GM23338 (cell line): Measurements from ENCODE around the gene IL17A. TPM values are rescaled to one million over a fixed set of nuclear protein-coding genes. Genes with fewer than 3 reads are reported as not detected.

Experiments
- ATAC-seq: fragments of 200-7000 bp; cut with Tn5 transposase; 3 replicates; pipeline ENCODE4 v1.9.1; 2020
- DNase-seq: peaks from one replicate; pipeline ENCODE4 v3.0.0-alpha.2; 2015; ENCODE audit warnings: low spot score
- H2AFZ ChIP-seq: fragments of 200-600 bp; sonication (generic); 2 replicates; pipeline ENCODE4 v1.8.0; 2016; ENCODE audit warnings: antibody characterized with exemption, mild to moderate bottlenecking, moderate library complexity
- H3F3A ChIP-seq: fragments of 200-600 bp; sonication (generic); replicated peaks from 2 replicates; pipeline ENCODE4 v1.8.0; 2017; ENCODE audit warnings: antibody characterized with exemption, mixed run types, low read depth
- H3K27ac ChIP-seq: fragments of 200-600 bp; sonication (generic); 2 replicates; pipeline ENCODE4 v1.6.1; 2016; ENCODE audit warnings: low read depth
- H3K27me3 ChIP-seq: fragments of 200-600 bp; sonication (generic); 2 replicates; pipeline ENCODE4 v1.8.0; 2016; ENCODE audit warnings: mild to moderate bottlenecking, mixed run types, moderate library complexity; ENCODE audit not compliant: insufficient read depth
- H3K36me3 ChIP-seq: fragments of 200-600 bp; sonication (generic); 2 replicates; pipeline ENCODE4 v1.8.0; 2016; ENCODE audit warnings: mild to moderate bottlenecking; ENCODE audit not compliant: insufficient read depth
- H3K4me1 ChIP-seq: fragments of 200-600 bp; sonication (generic); 2 replicates; pipeline ENCODE4 v1.8.0; 2016; ENCODE audit warnings: mild to moderate bottlenecking, moderate library complexity; ENCODE audit not compliant: insufficient read depth
- H3K4me2 ChIP-seq: fragments of 200-600 bp; sonication (generic); 2 replicates; pipeline ENCODE4 v1.7.1; 2017; ENCODE audit warnings: mixed run types
- H3K4me3 ChIP-seq: fragments of 200-600 bp; sonication (generic); 2 replicates; pipeline ENCODE4 v1.6.1; 2016; ENCODE audit warnings: mixed run types
- H3K79me2 ChIP-seq: fragments of 200-600 bp; sonication (generic); replicated peaks from 2 replicates; pipeline ENCODE4 v1.8.0; 2017; ENCODE audit warnings: mild to moderate bottlenecking; ENCODE audit not compliant: insufficient read depth
- H3K9me2 ChIP-seq: fragments of 200-600 bp; sonication (generic); 2 replicates; pipeline ENCODE4 v1.8.0; 2017; ENCODE audit not compliant: insufficient read depth
- H4K20me1 ChIP-seq: fragments of 200-600 bp; sonication (generic); replicated peaks from 2 replicates; pipeline ENCODE4 v1.8.0; 2017; ENCODE audit warnings: mild to moderate bottlenecking; ENCODE audit not compliant: insufficient read depth
- H3K27ac Mint-ChIP-seq: 2 replicates; pipeline ENCODE4 v1.8.0; 2020; ENCODE audit warnings: inconsistent platforms, mild to moderate bottlenecking, moderate library complexity, mixed read lengths
- H3K27me3 Mint-ChIP-seq: 3 replicates; pipeline ENCODE4 v1.8.0; 2022; ENCODE audit warnings: low read depth, mild to moderate bottlenecking, moderate library complexity, mixed read lengths, inconsistent platforms; ENCODE audit not compliant: insufficient read depth, poor library complexity
- H3K36me3 Mint-ChIP-seq: 3 replicates; pipeline ENCODE4 v1.8.0; 2021; ENCODE audit warnings: low read depth, mild to moderate bottlenecking, inconsistent platforms, moderate library complexity, mixed read lengths
- H3K4me1 Mint-ChIP-seq: 3 replicates; pipeline ENCODE4 v1.8.0; 2020; ENCODE audit warnings: mild to moderate bottlenecking, inconsistent platforms, mixed read lengths
- H3K4me3 Mint-ChIP-seq: 3 replicates; pipeline ENCODE4 v1.8.0; 2021; ENCODE audit warnings: moderate library complexity, mild to moderate bottlenecking, inconsistent platforms, mixed read lengths
- H3K9me3 Mint-ChIP-seq: 3 replicates; pipeline ENCODE4 v1.8.0; 2020; ENCODE audit warnings: moderate library complexity, mild to moderate bottlenecking, inconsistent platforms, mixed read lengths
- CREB1 ChIP-seq: fragments of 250-450 bp; sonication (Bioruptor Pico); IDR thresholded peaks from 2 replicates; pipeline ENCODE4 v1.5.0; 2020; ENCODE audit warnings: low read depth, mild to moderate bottlenecking, moderate library complexity
- EZH2 ChIP-seq: fragments of 200-600 bp; sonication (generic); IDR thresholded peaks from one replicate; pipeline ENCODE4 v1.8.0; 2017; ENCODE audit warnings: antibody characterized with exemption, mild to moderate bottlenecking, low read depth; ENCODE audit not compliant: unreplicated experiment
- EZH2phosphoT487 ChIP-seq: fragments of 200-600 bp; sonication (generic); IDR thresholded peaks from one replicate; pipeline ENCODE4 v1.8.1; 2018; ENCODE audit warnings: antibody characterized with exemption; ENCODE audit not compliant: unreplicated experiment
- NANOG ChIP-seq: IDR thresholded peaks from 2 replicates; pipeline ENCODE4 v1.6.1; 2016; ENCODE audit warnings: antibody characterized with exemption, borderline replicate concordance
- ZNF331 ChIP-seq: fragments of 250-450 bp; sonication (Bioruptor Pico); IDR thresholded peaks from 2 replicates; pipeline ENCODE4 v1.5.0; 2020; ENCODE audit warnings: low read depth, mild to moderate bottlenecking, moderate library complexity
- polyA plus RNA-seq: library from polyadenylated mRNA; unstranded; fragments of >200 nt; fragmentation: Nextera tagmentation; extraction: Ambion mirVana; gene quantifications from 2 replicates; pipeline ENCODE4 v1.2.1, GENCODE V29; 2016
- total RNA-seq: library from RNA; depleted of rRNA; stranded (reverse); fragments of >200 nt; shearing (Covaris generic); gene quantifications from 2 replicates; pipeline ENCODE4 v1.2.3, GENCODE V29; 2014
- TF ChIP-seq, protein P1 (sequence below): IDR thresholded peaks from one replicate; pipeline ENCODE4 v1.6.1; 2018; ENCODE audit warnings: antibody characterized with exemption; ENCODE audit not compliant: unreplicated experiment
- TF ChIP-seq, protein P2 (sequence below), 2 experiments: fragments of 200-600 bp in 1 of 2; sonication (generic) in 1 of 2; conservative IDR thresholded peaks; 2 replicates each; pipeline versions ENCODE4 v1.5.1 to v1.6.1; 2016 to 2017; ENCODE audit warnings: antibody characterized with exemption in 2 of 2, low read depth in 2 of 2, mild to moderate bottlenecking in 2 of 2, moderate library complexity in 1 of 2
- TF ChIP-seq, protein P3 (sequence below): fragments of 250-450 bp; sonication (Bioruptor Pico); IDR thresholded peaks from 2 replicates; pipeline ENCODE4 v1.5.0; 2020; ENCODE audit warnings: mild to moderate bottlenecking, moderate library complexity

IL17A gene
- total and polyA plus RNA-seq, 2 experiments from 2014 or later, result not detected

DNA sequence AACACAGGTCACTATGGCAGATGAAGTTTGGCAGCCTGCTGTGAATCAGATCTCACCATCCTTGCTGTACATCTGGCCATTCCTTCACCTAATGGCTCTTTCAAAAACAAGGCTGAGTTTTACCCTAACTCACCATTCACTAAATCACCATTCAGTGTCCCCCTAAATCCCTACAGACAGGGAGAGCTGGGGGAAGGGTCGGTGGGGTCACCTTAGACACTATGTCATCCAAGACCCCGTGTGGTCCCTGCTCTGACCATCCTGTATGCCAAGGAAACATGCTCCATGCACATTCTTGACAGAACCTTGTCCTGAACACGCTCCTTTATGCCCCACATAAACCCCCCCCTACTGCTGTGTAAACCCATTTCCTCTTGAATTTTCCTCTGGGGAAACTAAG lies 31.8 kb upstream of the IL17A start (continued):
- TF ChIP-seq, protein P1, sequence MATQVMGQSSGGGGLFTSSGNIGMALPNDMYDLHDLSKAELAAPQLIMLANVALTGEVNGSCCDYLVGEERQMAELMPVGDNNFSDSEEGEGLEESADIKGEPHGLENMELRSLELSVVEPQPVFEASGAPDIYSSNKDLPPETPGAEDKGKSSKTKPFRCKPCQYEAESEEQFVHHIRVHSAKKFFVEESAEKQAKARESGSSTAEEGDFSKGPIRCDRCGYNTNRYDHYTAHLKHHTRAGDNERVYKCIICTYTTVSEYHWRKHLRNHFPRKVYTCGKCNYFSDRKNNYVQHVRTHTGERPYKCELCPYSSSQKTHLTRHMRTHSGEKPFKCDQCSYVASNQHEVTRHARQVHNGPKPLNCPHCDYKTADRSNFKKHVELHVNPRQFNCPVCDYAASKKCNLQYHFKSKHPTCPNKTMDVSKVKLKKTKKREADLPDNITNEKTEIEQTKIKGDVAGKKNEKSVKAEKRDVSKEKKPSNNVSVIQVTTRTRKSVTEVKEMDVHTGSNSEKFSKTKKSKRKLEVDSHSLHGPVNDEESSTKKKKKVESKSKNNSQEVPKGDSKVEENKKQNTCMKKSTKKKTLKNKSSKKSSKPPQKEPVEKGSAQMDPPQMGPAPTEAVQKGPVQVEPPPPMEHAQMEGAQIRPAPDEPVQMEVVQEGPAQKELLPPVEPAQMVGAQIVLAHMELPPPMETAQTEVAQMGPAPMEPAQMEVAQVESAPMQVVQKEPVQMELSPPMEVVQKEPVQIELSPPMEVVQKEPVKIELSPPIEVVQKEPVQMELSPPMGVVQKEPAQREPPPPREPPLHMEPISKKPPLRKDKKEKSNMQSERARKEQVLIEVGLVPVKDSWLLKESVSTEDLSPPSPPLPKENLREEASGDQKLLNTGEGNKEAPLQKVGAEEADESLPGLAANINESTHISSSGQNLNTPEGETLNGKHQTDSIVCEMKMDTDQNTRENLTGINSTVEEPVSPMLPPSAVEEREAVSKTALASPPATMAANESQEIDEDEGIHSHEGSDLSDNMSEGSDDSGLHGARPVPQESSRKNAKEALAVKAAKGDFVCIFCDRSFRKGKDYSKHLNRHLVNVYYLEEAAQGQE, result no peak

DNA sequence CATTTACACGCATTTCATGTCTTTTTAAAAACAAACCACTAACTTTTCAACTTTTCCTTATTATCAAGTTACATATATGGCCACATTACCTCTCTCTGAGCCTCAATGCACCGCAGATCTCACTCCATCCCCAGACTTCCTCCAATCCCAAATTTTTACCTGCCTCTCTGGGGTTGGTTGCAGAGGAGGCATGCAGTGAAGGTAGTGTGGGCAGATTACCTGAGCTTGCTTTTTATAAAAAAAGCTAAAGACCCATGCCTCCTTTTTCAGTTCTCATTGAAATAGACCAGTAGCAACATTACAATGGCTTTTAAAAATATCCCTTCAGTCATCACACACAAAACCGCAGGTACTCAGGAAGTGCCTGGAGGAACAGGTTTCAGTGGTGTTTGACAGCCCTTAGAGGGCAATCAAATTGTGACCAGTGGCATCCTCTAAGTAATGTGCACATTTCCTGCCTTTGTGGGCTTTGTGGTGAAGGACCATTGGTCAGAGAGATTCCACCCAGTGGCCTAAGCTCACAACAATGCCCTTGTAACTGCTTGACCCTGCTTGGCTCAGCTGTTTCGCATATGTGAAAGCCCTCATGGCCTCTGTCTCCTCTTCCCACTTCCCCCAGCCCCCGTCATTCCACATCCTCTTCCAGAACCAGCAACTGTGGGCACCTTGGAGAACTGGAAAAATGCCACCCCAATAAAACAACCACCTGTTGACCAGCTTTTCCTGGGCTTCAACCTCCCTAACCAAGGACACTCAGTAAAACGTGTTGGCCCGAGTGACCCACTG lies 30.2 kb upstream of the IL17A start:
- no peaks in the 10 kb centered on the region for H3K79me2 ChIP-seq
- H4K20me1 ChIP-seq, result no peaks in the 10 kb centered on the region
- peak overlapping the region; percentile 4; the same call in 1 of the 2 replicates for H2AFZ ChIP-seq
- H3K4me1 Mint-ChIP-seq, result peaks cover 49% of the 10 kb centered on the region
- H3K27me3 Mint-ChIP-seq, result peaks cover 4% of the 10 kb centered on the region
- no peaks in the 10 kb centered on the region for H3K36me3 ChIP-seq
- peak overlapping the region; percentile 21 for H3K4me2 ChIP-seq
- DNase-seq, result peak; percentile 51
- H3K9me2 ChIP-seq, result peaks cover 5% of the 10 kb centered on the region; the same call in 1 of the 2 replicates
- no peaks in the 10 kb centered on the region for H3F3A ChIP-seq
- H3K4me1 ChIP-seq, result peaks cover 44% of the 10 kb centered on the region
- H3K27me3 ChIP-seq, result no peaks in the 10 kb centered on the region
- H3K4me3 Mint-ChIP-seq, result peak overlapping the region; percentile 20; the same call in 2 of the 3 replicates
- H3K9me3 Mint-ChIP-seq, result peaks cover 13% of the 10 kb centered on the region
- peak overlapping the region; percentile 8; the same call in 1 of the 2 replicates for H3K27ac ChIP-seq
- H3K27ac Mint-ChIP-seq, result peak overlapping the region; percentile 88
- peak; percentile 74 for ATAC-seq
- no peak overlapping the region for H3K4me3 ChIP-seq
- peaks cover 7% of the 10 kb centered on the region; the same call in 1 of the 3 replicates for H3K36me3 Mint-ChIP-seq
- no peak for TF ChIP-seq EZH2phosphoT487
- peak; percentile 88 for TF ChIP-seq NANOG
- TF ChIP-seq, protein P2, sequence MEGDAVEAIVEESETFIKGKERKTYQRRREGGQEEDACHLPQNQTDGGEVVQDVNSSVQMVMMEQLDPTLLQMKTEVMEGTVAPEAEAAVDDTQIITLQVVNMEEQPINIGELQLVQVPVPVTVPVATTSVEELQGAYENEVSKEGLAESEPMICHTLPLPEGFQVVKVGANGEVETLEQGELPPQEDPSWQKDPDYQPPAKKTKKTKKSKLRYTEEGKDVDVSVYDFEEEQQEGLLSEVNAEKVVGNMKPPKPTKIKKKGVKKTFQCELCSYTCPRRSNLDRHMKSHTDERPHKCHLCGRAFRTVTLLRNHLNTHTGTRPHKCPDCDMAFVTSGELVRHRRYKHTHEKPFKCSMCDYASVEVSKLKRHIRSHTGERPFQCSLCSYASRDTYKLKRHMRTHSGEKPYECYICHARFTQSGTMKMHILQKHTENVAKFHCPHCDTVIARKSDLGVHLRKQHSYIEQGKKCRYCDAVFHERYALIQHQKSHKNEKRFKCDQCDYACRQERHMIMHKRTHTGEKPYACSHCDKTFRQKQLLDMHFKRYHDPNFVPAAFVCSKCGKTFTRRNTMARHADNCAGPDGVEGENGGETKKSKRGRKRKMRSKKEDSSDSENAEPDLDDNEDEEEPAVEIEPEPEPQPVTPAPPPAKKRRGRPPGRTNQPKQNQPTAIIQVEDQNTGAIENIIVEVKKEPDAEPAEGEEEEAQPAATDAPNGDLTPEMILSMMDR (conservative IDR thresholded peaks at IDR 0.05; ENCODE audit: low read depth in 2 of 2), result no peak
- TF ChIP-seq CREB1, result no peak; the same call in 1 of the 2 replicates
- TF ChIP-seq EZH2, result no peak
- TF ChIP-seq ZNF331 (CRISPR knock-in tag), result no peak
- TF ChIP-seq, protein P3, sequence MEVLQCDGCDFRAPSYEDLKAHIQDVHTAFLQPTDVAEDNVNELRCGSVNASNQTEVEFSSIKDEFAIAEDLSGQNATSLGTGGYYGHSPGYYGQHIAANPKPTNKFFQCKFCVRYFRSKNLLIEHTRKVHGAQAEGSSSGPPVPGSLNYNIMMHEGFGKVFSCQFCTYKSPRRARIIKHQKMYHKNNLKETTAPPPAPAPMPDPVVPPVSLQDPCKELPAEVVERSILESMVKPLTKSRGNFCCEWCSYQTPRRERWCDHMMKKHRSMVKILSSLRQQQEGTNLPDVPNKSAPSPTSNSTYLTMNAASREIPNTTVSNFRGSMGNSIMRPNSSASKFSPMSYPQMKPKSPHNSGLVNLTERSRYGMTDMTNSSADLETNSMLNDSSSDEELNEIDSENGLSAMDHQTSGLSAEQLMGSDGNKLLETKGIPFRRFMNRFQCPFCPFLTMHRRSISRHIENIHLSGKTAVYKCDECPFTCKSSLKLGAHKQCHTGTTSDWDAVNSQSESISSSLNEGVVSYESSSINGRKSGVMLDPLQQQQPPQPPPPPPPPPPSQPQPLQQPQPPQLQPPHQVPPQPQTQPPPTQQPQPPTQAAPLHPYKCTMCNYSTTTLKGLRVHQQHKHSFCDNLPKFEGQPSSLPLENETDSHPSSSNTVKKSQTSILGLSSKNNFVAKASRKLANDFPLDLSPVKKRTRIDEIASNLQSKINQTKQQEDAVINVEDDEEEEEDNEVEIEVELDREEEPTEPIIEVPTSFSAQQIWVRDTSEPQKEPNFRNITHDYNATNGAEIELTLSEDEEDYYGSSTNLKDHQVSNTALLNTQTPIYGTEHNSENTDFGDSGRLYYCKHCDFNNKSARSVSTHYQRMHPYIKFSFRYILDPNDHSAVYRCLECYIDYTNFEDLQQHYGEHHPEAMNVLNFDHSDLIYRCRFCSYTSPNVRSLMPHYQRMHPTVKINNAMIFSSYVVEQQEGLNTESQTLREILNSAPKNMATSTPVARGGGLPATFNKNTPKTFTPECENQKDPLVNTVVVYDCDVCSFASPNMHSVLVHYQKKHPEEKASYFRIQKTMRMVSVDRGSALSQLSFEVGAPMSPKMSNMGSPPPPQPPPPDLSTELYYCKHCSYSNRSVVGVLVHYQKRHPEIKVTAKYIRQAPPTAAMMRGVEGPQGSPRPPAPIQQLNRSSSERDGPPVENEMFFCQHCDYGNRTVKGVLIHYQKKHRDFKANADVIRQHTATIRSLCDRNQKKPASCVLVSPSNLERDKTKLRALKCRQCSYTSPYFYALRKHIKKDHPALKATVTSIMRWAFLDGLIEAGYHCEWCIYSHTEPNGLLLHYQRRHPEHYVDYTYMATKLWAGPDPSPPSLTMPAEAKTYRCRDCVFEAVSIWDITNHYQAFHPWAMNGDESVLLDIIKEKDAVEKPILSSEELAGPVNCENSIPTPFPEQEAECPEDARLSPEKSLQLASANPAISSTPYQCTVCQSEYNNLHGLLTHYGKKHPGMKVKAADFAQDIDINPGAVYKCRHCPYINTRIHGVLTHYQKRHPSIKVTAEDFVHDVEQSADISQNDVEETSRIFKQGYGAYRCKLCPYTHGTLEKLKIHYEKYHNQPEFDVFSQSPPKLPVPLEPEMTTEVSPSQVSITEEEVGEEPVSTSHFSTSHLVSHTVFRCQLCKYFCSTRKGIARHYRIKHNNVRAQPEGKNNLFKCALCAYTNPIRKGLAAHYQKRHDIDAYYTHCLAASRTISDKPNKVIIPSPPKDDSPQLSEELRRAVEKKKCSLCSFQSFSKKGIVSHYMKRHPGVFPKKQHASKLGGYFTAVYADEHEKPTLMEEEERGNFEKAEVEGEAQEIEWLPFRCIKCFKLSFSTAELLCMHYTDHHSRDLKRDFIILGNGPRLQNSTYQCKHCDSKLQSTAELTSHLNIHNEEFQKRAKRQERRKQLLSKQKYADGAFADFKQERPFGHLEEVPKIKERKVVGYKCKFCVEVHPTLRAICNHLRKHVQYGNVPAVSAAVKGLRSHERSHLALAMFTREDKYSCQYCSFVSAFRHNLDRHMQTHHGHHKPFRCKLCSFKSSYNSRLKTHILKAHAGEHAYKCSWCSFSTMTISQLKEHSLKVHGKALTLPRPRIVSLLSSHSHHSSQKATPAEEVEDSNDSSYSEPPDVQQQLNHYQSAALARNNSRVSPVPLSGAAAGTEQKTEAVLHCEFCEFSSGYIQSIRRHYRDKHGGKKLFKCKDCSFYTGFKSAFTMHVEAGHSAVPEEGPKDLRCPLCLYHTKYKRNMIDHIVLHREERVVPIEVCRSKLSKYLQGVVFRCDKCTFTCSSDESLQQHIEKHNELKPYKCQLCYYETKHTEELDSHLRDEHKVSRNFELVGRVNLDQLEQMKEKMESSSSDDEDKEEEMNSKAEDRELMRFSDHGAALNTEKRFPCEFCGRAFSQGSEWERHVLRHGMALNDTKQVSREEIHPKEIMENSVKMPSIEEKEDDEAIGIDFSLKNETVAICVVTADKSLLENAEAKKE (CRISPR knock-in tag), result peak; percentile 83
